Brain microvascular endothelial cell (primary cell): ENCODE measurements around the gene CDHR4.
"Not testable (repeated sequence)": the region's sequence is repeated elsewhere in the genome, so short reads cannot be mapped to it uniquely, and the experiment has no call there.

Experiments
- DNase-seq: peaks from one replicate; pipeline ENCODE4 v3.0.0-alpha.2; 2020
- H3K27ac ChIP-seq: fragments of 250-450 bp; sonication (Bioruptor Pico); 2 replicates; pipeline ENCODE4 v1.5.1; 2020; ENCODE audit warnings: mild to moderate bottlenecking, moderate library complexity
- H3K27me3 ChIP-seq: fragments of 250-450 bp; sonication (Bioruptor Pico); replicated peaks from 2 replicates; pipeline ENCODE4 v1.5.1; 2020; ENCODE audit warnings: mild to moderate bottlenecking
- H3K36me3 ChIP-seq: fragments of 250-450 bp; sonication (Bioruptor Pico); replicated peaks from 2 replicates; pipeline ENCODE4 v1.5.1; 2020; ENCODE audit warnings: mild to moderate bottlenecking
- H3K4me3 ChIP-seq: 2 replicates; pipeline ENCODE4 v1.5.1; 2011; ENCODE audit warnings: low read depth, mild to moderate bottlenecking, control low read depth, low read length, moderate library complexity
- in situ Hi-C: cut with HindIII; loops from 2 replicates; pipeline ENCODE4 v1.10.0; 2017; ENCODE audit warnings: low sequenced_read_pairs, low pct_ligation_motif_present
- TF ChIP-seq, protein P1 (sequence below): IDR thresholded peaks from 2 replicates; pipeline ENCODE4 v1.5.1; 2011; ENCODE audit warnings: low read depth, mild to moderate bottlenecking, moderate library complexity, low read length, control low read depth, inconsistent platforms; ENCODE audit errors: missing control alignments

Gene CDHR4

DNA sequence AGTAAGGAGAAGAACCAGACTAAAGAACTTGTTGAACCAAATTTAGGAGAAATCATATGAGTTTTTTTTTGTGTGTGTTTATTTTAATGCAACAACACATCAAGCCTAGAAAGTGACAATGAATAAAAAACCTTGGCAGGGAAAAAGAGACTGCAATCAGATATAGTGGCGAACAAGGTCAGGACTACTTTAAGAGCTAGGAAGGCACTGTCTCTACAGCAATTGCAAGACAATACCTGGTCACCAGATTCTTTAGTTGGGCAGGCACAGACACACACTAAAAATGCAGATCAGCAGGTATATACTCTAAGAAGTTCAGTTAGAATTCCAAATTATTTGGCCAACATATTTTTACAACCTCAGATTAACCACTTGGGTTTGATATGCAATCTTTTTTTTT, 45.1 kb downstream of the CDHR4 start:
- H3K4me3 ChIP-seq: no peak overlapping the region
- in situ Hi-C loops: no loop called here
- no peaks in the 10 kb centered on the region for H3K27me3 ChIP-seq
- H3K36me3 ChIP-seq: no peaks in the 10 kb centered on the region
- H3K27ac ChIP-seq: no peak overlapping the region
- no peak for DNase-seq
- TF ChIP-seq, protein P1, sequence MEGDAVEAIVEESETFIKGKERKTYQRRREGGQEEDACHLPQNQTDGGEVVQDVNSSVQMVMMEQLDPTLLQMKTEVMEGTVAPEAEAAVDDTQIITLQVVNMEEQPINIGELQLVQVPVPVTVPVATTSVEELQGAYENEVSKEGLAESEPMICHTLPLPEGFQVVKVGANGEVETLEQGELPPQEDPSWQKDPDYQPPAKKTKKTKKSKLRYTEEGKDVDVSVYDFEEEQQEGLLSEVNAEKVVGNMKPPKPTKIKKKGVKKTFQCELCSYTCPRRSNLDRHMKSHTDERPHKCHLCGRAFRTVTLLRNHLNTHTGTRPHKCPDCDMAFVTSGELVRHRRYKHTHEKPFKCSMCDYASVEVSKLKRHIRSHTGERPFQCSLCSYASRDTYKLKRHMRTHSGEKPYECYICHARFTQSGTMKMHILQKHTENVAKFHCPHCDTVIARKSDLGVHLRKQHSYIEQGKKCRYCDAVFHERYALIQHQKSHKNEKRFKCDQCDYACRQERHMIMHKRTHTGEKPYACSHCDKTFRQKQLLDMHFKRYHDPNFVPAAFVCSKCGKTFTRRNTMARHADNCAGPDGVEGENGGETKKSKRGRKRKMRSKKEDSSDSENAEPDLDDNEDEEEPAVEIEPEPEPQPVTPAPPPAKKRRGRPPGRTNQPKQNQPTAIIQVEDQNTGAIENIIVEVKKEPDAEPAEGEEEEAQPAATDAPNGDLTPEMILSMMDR: no peak

DNA sequence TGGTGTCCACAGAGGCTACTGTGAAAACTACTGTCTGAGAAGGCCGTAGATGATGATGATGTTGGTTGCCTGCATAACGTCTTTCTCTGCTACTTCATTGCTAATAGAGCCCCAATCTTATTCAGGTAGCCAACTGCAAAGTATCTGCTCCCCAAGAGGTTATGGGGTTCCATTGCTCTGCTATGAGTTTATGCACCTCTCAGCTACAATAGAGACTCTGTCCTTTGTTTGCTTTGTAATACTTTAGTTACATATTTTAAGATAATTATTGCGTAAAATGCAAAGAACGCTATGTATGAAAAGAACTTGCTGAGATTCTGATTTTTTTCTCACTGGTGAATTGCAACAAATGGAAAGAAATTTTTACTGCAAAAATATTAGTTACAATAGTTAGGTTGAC, 48.2 kb downstream of the CDHR4 start:
- Histone ChIP-seq H3K36me3 (no peaks in the 10 kb centered on the region), H3K27ac (no peak overlapping the region), H3K27me3 (no peaks in the 10 kb centered on the region), H3K4me3 (no peak overlapping the region)
- TF ChIP-seq, protein P1: no peak
- no peak for DNase-seq
- in situ Hi-C loops: no loop called here

DNA sequence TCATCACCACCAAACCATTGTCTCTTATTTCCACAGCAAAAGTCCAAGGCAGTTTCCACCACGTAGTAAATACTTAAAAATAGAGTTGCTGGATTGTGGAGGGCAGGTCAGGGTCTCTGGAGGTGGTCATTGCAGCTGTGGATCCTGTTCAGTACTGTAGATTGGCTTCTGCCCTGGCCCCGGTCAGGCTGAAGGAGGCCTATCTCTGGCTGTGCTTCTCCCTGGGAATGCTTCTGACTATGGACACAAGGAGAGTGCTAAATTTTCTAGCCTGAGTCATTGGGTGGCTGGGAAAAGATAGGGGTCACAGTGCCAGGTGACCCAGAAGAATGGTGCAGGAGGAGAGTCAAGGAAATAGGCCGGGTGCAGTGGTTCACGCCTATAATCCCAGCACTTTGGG, 49.6 kb downstream of the CDHR4 start:
- TF ChIP-seq, protein P1: no peak
- no peak overlapping the region for H3K4me3 ChIP-seq
- DNase-seq: peak; percentile 29
- no peak overlapping the region for H3K27ac ChIP-seq
- no peaks in the 10 kb centered on the region for H3K27me3 ChIP-seq
- H3K36me3 ChIP-seq: no peaks in the 10 kb centered on the region
- in situ Hi-C loops: no loop called here

DNA sequence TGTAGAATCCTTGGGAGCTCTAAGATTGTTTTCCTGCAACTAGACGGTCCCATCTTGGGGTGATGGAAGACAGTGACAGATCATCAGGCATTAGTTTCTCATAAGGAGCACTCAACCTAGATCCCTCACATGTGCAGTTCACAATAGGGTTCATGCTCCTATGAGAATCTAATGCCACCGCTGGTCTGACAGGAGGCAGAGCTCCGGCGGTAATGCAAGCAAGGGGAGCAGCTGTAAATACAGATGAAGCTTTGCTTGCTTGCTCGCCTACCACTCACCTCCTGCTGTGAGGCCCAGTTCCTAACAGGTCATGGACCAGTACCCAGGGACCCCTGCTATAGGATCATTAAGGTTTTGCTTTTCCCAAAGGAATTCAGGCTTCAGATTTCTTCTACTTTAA, 50.8 kb downstream of the CDHR4 start:
- in situ Hi-C loops, H3K4me3 ChIP-seq, H3K36me3 ChIP-seq, DNase-seq, H3K27me3 ChIP-seq: not testable (repeated sequence)
- peak overlapping the region; percentile 83 for H3K27ac ChIP-seq

DNA sequence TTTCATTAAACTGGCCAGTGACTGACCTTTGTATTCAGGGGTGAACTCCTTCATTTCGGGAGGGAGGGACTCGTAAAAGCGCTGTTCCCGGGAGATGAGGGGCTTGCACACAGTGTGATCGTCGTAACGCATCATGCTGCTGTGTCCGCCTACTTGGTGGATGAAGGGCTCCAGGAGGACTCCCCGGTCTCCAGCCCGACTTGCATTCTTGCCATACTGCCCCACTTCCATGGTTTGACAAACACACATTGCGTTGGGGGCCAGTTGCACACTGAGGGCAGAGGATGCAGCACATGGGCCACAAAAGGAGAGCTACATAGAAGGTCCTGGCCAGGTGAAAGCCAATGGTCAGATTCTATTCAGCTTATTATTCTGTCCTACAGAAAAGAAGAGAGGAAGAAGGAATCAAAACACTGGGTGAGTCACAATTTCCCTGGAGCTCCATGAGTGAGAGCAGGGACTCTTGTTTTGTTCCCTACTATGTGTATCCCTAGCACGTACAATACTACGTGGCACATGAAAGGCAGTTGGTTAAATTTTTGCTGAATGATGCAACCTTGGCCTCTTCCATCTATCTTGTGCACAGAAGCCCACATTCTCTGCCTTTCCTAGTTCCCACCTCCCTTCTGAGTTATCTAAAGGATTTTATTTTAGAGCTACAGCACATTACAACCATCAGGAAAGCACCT, 51.7 kb downstream of the CDHR4 start:
- H3K27ac ChIP-seq: peak overlapping the region; percentile 83
- TF ChIP-seq, protein P1: no peak
- in situ Hi-C loops: no loop called here
- H3K27me3 ChIP-seq: no peaks in the 10 kb centered on the region
- DNase-seq: peak; percentile 87
- no peaks in the 10 kb centered on the region for H3K36me3 ChIP-seq
- H3K4me3 ChIP-seq: no peak overlapping the region

DNA sequence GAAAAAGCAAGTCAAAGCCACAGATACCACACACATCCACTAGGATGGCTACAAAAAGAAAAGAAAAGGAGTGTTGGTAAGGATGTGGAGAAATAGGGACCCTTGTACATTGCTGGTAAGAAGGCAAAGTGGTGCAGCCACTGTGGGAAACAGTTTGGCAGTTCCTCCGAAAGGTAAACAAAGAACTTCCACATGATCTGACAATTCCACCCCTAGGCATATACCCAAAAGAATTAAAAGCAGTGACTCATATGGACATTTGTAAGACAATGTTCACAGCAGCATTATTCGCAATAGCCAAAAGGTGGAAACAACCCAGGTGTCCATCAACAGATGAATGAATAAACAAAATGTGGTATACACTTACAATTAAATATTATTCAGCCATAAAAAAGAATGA, 53.7 kb downstream of the CDHR4 start:
- in situ Hi-C loops: no loop called here
- Histone ChIP-seq H3K4me3 (no peak overlapping the region), H3K27me3 (no peaks in the 10 kb centered on the region), H3K36me3 (no peaks in the 10 kb centered on the region), H3K27ac (no peak overlapping the region)
- TF ChIP-seq, protein P1: no peak
- no peak for DNase-seq
